Measurements from ENCODE around the gene NUAK1. TPM values are rescaled to one million over a fixed set of nuclear protein-coding genes. Genes with fewer than 3 reads are reported as not detected.

NUAK1 gene
- total RNA-seq, 4 donors from 2014 or later, result 9.4 to 56.8 (median 26.8) TPM

Other genes with a start within 250 kb of the NUAK1 start
- gene CKAP4, start 109.1 kb upstream of the NUAK1 start, total RNA-seq, result 100 to 1,000 TPM in 1 of 4 donors, 10 to 100 TPM in 3; 15.6 to 106 (median 40.8) TPM
- 10 to 100 TPM; 22.3 to 59.7 (median 45.2) TPM for gene TCP11L2, start 163.8 kb upstream of the NUAK1 start, total RNA-seq
- 10 to 100 TPM in 2 of 4 donors, 1 to 10 TPM in 2; 8.8 to 20.7 (median 11.0) TPM for gene POLR3B, start 218.8 kb upstream of the NUAK1 start, total RNA-seq